Measurements from ENCODE around the gene STAM2.
"Not testable (repeated sequence)": the region's sequence is repeated elsewhere in the genome, so short reads cannot be mapped to it uniquely, and the experiment has no call there.

Gene STAM2

DNA sequence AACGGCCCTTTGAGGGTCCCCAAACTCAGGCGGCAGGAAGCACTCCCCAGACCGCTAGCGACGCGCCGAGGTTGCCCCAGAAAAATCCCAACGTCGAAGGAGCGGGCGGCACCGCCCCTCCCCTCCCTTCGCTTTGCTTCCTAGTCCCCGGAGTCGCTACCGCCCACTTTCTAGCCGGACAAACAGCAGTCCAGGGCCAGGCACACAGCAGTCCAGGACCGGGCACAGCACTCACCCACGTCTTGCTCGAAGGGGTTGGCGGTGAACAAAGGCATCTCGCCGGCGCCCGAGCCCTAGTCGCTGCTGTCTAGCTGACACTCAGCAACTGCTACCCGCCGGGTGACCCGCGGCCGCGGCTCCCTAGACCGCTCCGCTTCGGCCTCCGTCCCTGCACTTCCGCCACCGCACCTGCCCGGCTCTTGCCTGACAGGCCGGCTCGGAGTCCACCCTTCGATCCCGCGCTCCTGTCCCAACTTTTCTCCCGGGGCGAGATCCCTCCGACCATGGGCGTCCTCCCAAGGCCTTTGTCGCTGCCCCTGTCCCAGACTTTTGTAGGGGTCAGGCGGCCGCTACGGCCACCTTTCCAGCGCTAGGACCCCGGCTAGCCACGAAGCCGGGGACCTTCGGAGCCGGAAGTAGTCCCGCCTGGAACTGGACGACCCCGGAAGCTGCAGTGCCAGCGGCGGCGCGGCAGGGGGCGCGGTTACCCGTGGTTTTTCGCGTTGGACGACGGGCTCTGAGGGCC is at the start of gene STAM2:
Gene STAM2, minus strand, starts transcription at position 396 of the 745 bp plus-strand sequence. Its CDS starts 121 bp downstream, at position 275.
- FAIRE-seq (peak; percentile 89), DNase-seq (ENCODE audit: insufficient read length, low spot score) (peak; percentile 76)

DNA sequence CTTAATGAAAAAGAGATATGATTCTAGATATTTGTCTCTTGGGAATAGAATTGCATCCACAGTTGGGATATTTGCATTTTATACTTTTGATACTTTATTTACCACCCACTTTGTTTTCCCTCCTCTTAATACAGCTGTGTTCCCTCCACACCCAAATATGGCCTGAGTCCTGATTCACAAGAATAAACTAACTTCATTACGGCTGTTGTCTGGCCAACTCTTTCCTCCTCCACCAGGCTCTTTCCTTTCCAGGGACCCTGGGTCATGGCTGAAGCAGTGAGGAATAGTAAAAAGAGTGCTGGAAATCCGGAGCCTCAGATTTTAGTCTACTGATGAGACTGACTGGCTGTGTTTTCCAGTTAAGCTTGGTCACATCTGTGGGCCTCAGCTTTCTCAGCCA is 48.4 kb upstream of the STAM2 start:
- FAIRE-seq (no peak), DNase-seq (ENCODE audit: insufficient read length, low spot score) (no peak)

DNA sequence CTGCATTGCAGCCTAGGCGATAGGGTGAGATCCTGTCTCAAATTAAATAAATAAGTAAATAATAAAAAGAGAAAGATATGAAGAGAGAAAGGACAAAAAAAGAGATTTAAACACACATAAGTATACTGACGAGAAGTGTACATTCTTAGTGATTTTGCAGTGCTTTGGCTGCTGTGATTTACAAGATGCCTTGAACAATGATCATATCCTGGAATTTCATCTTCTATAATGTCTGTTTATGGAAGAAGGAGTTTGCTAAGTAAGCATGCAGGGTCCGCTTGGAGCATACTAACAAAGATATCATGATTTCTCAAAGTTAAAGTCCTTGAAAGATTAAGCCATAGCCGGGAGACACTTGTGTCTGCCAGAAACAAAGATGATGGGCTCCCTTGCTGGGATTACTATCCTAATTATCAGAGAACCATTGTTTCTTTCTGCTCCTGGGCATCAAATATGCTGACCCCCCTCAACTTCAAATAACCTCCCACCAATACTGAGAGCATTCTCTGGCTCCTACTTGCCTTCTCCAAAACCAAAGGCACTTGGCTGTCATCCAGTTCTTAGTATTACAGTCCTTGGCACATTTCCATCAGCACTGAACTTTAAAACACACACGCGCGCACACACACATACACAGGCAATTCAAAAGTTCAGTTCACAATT is 47.5 kb upstream of the STAM2 start:
- FAIRE-seq: no peak

GRCh38 chr2:152221839-152222238 is 46.3 kb upstream of the STAM2 start:
- FAIRE-seq: no peak
- no peak for DNase-seq (ENCODE audit: insufficient read length, low spot score)

More for the DNA sequence above, 47.5 kb upstream of the STAM2 start:
- DNase-seq (ENCODE audit: insufficient read length, low spot score): no peak

- FAIRE-seq (no peak), DNase-seq (ENCODE audit: insufficient read length, low spot score) (no peak)
Measured at GRCh38 chr2:152219077-152219828, 43.7 kb upstream of the STAM2 start.

GRCh38 chr2:152201466-152201830 is 25.9 kb upstream of the STAM2 start:
- FAIRE-seq: no peak

DNA sequence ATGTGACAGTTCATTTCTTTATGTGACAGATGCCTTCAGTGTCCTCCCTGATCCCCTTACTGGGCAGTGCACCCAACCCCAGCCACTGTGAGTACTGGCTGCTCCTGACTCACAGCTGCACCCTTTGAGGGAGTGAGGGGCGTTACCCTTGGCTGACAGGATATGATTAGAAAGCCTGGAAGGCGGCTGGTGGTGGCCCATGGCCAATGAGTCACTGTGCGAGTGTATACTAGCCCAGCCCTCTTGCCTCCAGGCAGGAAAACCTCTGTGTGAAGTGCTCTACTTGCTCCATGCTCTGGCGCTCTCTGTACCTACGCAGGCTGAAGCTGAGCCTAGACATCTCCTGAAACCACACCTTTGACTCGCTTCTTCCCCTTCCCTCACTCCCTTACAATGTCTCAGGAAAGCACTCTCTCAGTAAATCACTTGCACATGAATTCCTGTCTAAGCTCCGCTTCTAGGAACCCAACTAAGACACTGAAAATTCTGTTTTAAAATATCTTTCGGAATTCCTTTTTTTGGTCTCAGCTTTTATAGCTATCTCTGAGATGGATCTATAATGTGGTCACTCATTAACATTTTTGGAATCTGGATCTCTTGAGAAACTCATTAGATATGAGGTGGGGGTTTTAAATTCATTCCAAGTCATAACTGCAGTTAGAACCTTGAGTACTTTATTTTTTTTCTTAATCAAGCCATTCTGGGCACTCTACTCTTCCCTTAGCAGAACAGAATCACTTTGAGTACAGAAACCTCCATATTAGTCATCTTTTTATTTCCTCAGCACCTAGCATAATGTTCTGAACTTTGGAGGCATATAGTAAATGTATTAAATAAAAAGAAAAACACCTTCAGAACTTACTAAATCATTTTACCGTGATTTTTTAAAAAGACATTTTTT is 25.3 kb upstream of the STAM2 start:
- DNase-seq (ENCODE audit: insufficient read length, low spot score): no peak
- FAIRE-seq: no peak

More at GRCh38 chr2:152201466-152201830, 25.9 kb upstream of the STAM2 start:
- no peak for DNase-seq (ENCODE audit: insufficient read length, low spot score)

DNA sequence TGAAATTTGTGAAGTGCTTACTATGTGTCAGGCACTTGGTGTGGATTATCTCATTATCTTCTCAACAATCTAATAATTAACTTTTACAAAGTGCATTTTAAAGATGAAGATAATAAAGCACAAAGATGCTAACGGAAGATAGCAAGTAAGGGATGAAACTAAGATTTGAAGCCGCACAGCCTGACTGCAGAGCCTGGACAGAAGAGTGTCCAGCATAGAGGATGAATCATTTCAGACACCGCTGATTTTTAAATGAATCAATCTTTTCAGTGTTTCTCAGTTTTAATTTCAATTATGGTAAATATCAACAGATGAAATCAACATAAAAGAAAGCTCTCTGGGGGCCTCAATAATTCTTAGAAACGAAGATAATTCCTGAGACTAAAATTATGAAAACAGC is 24.5 kb upstream of the STAM2 start:
- FAIRE-seq (no peak), DNase-seq (ENCODE audit: insufficient read length, low spot score) (no peak)

- DNase-seq (ENCODE audit: insufficient read length, low spot score) (no peak), FAIRE-seq (no peak)
Measured at GRCh38 chr2:152198499-152198898, 22.9 kb upstream of the STAM2 start.

DNA sequence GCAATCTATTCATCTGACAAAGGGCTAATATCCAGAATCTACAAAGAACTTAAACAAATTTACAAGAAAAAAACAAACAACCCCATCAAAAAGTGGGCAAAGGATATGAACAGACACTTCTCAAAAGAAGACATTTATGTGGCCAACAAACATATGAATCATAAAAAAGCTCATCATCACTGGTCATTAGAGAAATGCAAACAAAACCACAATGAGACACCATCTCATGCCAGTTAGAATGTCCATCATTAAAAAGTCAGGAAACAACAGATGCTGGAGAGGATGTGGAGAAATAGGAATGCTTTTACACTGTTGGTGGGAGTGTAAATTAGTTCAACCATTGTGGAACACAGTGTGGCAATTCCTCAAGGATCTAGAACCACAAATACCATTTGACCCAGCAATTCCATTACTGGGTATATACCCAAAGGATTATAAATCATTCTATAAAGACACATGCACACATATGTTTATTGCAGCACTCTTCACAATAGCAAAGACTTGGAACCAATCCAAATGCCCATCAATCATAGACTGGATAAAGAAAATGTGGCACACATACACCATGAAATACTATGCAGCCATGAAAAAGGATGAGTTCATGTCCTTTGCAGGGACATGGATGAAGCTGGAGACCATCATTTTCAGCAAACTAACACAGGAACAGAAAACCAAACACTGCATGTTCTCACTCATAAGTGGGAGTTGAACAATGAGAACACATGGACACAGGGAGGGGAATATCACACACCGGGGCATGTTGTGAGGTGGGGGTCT is 22.1 kb upstream of the STAM2 start:
- not testable (repeated sequence) for DNase-seq (ENCODE audit: insufficient read length, low spot score); FAIRE-seq

GRCh38 chr2:152189622-152190495 is 14.3 kb upstream of the STAM2 start:
- DNase-seq (ENCODE audit: insufficient read length, low spot score) (peak; percentile 16), FAIRE-seq (peak; percentile 65)

GRCh38 chr2:152186808-152187207 is 11.2 kb upstream of the STAM2 start:
- not testable (repeated sequence) for DNase-seq (ENCODE audit: insufficient read length, low spot score); FAIRE-seq

- FAIRE-seq (no peak), DNase-seq (ENCODE audit: insufficient read length, low spot score) (no peak)
Measured at GRCh38 chr2:152186262-152186661, 10.7 kb upstream of the STAM2 start.

- FAIRE-seq (no peak), DNase-seq (ENCODE audit: insufficient read length, low spot score) (no peak)
Measured at GRCh38 chr2:152183401-152184073, 8.0 kb upstream of the STAM2 start.

- not testable (repeated sequence) for FAIRE-seq; DNase-seq (ENCODE audit: insufficient read length, low spot score)
Measured at GRCh38 chr2:152177667-152178066, 2.1 kb upstream of the STAM2 start.

DNA sequence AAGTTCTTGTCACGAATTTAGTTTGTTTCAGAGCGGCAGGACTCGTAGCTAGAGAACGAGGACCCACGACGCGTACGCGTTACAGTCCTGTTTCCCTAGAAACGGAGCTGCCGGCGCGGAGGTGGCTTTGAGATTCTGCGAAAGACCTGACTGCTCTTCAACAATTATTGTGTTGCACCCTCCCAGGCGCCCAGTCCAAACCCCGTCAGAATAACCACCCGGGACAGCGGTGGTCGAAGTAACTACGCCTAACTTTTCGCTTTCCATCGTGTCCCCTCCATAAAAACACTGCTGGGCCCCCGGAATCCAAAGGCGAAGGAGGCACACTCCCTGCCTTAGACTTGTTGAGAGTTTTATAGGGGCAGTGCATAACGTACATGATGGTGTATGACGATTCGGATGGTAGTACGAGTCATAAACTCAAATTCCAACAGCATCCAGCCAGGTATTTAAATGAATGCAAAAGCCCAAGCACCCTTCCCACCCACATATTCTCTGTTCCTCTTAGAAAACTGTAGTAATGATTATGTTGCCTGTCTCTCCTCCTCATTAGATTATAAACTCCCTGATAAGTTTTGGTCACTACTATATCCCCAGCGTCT is 651 bp upstream of the STAM2 start:
- DNase-seq (ENCODE audit: insufficient read length, low spot score): no peak

GRCh38 chr2:152175012-152175367 is 573 bp downstream of the STAM2 start:
- DNase-seq (ENCODE audit: insufficient read length, low spot score): no peak
- FAIRE-seq: no peak

More for the DNA sequence above, 651 bp upstream of the STAM2 start:
- FAIRE-seq: peak; percentile 47

GRCh38 chr2:152174574-152174973 is 989 bp downstream of the STAM2 start:
- FAIRE-seq: no peak

More at GRCh38 chr2:152174574-152174973, 989 bp downstream of the STAM2 start:
- DNase-seq (ENCODE audit: insufficient read length, low spot score): no peak

Data from GM19239 (cell line).